B cell (primary cell): Measurements from ENCODE around the gene SEZ6L2. TPM values are rescaled to one million over a fixed set of nuclear protein-coding genes. Genes with fewer than 3 reads are reported as not detected.
"Not testable (repeated sequence)": the region's sequence is repeated elsewhere in the genome, so short reads cannot be mapped to it uniquely, and the experiment has no call there.

ENCODE experiments used
- ATAC-seq: fragments of 200-7000 bp; cut with Tn5 transposase; one replicate; pipeline ENCODE4 v1.10.0; 2021; ENCODE audit warnings: low read depth, mild to moderate bottlenecking, moderate number of reproducible peaks, moderate library complexity
- CTCF ChIA-PET: fragments of 350-600 bp; sonication (Branson Sonifier 250); formaldehyde crosslinking; loops from one replicate; lab custom pipeline; 2021; ENCODE audit warnings: antibody characterized with exemption, inconsistent platforms; lab: Charles Lee
- POLR2A ChIA-PET: fragments of 350-600 bp; sonication (Branson Sonifier 250); formaldehyde crosslinking; loops from one replicate; lab custom pipeline; 2021; ENCODE audit warnings: antibody characterized with exemption; lab: Charles Lee
- DNase-seq: peaks from one replicate; pipeline ENCODE4 v3.0.0; 2013
- H2AFZ ChIP-seq: 2 replicates; pipeline ENCODE4 v1.6.1; 2012; ENCODE audit warnings: mild to moderate bottlenecking, low read depth, low read length; ENCODE audit not compliant: insufficient read depth, poor library complexity, severe bottlenecking
- H3K27ac ChIP-seq, 2 donors: 1 replicate in 1 of 2; 2 replicates in 1 of 2; pipeline ENCODE4 v1.5.1; 2012 to 2013; ENCODE audit warnings: low read length in 2 of 2, mild to moderate bottlenecking in 2 of 2, moderate library complexity in 1 of 2
- H3K27me3 ChIP-seq, 4 experiments: fragments of 200-600 bp in 1 of 4; sonication (generic) in 1 of 4; replicated peaks in 1 of 4; 1 replicate in 2 of 4; 2 replicates in 2 of 4; pipeline versions ENCODE4 v1.6.1 to v1.7.0; 2013 to 2016; ENCODE audit warnings: low read length in 3 of 4, mild to moderate bottlenecking in 2 of 4, mixed read lengths in 1 of 4, moderate library complexity in 1 of 4; ENCODE audit not compliant: insufficient read depth in 4 of 4, control insufficient read depth in 3 of 4; ENCODE audit errors: control extremely low read depth in 1 of 4
- H3K36me3 ChIP-seq, 2 experiments: replicated peaks in 1 of 2; 1 replicate in 1 of 2; 2 replicates in 1 of 2; pipeline versions ENCODE4 v1.6.1 to v1.7.1; 2013; ENCODE audit warnings: low read length in 1 of 2; ENCODE audit not compliant: insufficient read depth in 2 of 2, control insufficient read depth in 1 of 2; ENCODE audit errors: control extremely low read depth in 1 of 2, extremely low read depth in 1 of 2
- H3K4me1 ChIP-seq, 2 donors: fragments of 200-600 bp in 1 of 2; sonication (generic) in 1 of 2; 1 replicate in 1 of 2; 2 replicates in 1 of 2; pipeline versions ENCODE4 v1.5.1 to v1.6.1; 2013 to 2017; ENCODE audit warnings: low read length in 2 of 2; ENCODE audit not compliant: control insufficient read depth in 2 of 2, insufficient read depth in 2 of 2
- H3K4me2 ChIP-seq: replicated peaks from 2 replicates; pipeline ENCODE3; 2012; ENCODE audit warnings: mild to moderate bottlenecking, low read depth, low read length; ENCODE audit not compliant: poor library complexity, severe bottlenecking
- H3K4me3 ChIP-seq, 5 experiments: fragments of 200-600 bp in 1 of 5; sonication (generic) in 1 of 5; 1 replicate in 3 of 5; 2 replicates in 2 of 5; pipeline versions ENCODE4 v1.5.1 to v1.7.0; 2011 to 2016; ENCODE audit warnings: low read length in 4 of 5, mild to moderate bottlenecking in 4 of 5, low read depth in 2 of 5, control low read depth in 1 of 5, moderate library complexity in 1 of 5; ENCODE audit not compliant: insufficient read depth in 1 of 5; ENCODE audit errors: control extremely low read depth in 1 of 5, extremely low read depth in 1 of 5
- H3K79me2 ChIP-seq: fragments of 200-600 bp; sonication (generic); one replicate; pipeline ENCODE4 v1.6.0; 2016; ENCODE audit warnings: low read length; ENCODE audit not compliant: control insufficient read depth, insufficient read depth
- H3K9ac ChIP-seq: fragments of 200-600 bp; sonication (generic); 2 replicates; pipeline ENCODE4 v1.6.1; 2017; ENCODE audit warnings: mild to moderate bottlenecking, low read length, moderate library complexity
- H3K9me3 ChIP-seq, 3 donors: one replicate each; pipeline versions ENCODE4 v1.6.1 to v1.7.1; 2013; ENCODE audit warnings: low read length in 2 of 3; ENCODE audit not compliant: control insufficient read depth in 2 of 3, insufficient read depth in 1 of 3; ENCODE audit errors: control extremely low read depth in 1 of 3
- H4K20me1 ChIP-seq: 2 replicates; pipeline ENCODE4 v1.6.0; 2012; ENCODE audit warnings: mild to moderate bottlenecking, low read length; ENCODE audit not compliant: insufficient read depth, control insufficient read depth, poor library complexity, severe bottlenecking
- H3K27ac Mint-ChIP-seq: one replicate; pipeline ENCODE4 v1.8.0; 2021; ENCODE audit warnings: mixed read lengths
- H3K27me3 Mint-ChIP-seq: one replicate; pipeline ENCODE4 v1.8.0; 2021; ENCODE audit warnings: mixed read lengths
- H3K4me1 Mint-ChIP-seq: one replicate; pipeline ENCODE4 v1.8.0; 2021; ENCODE audit warnings: mixed read lengths
- H3K4me3 Mint-ChIP-seq: one replicate; pipeline ENCODE4 v1.8.0; 2021; ENCODE audit warnings: mixed read lengths
- H3K9me3 Mint-ChIP-seq: one replicate; pipeline ENCODE4 v1.8.0; 2022; ENCODE audit warnings: mixed read lengths; ENCODE audit not compliant: insufficient read depth
- CTCF ChIP-seq: fragments of 200-600 bp; IDR thresholded peaks from one replicate; pipeline ENCODE4 v1.8.0; 2022; ENCODE audit warnings: antibody characterized with exemption, mild to moderate bottlenecking
- EZH2 ChIP-seq: IDR thresholded peaks from 2 replicates; pipeline ENCODE4 v1.6.1; 2012; ENCODE audit warnings: borderline replicate concordance, low read depth, mild to moderate bottlenecking, moderate library complexity, low read length; ENCODE audit not compliant: insufficient read depth, poor library complexity, severe bottlenecking
- WGBS: methylation state at CpG from one replicate; pipeline ENCODE4 v1.1.5; 2013; ENCODE audit warnings: missing lambda C conversion rate; ENCODE audit not compliant: insufficient coverage; 5-methylcytosine and 5-hydroxymethylcytosine counted together
- intact Hi-C: fragments of 100-400 bp; cut with micrococcal nuclease; formaldehyde crosslinking; loops from one replicate; pipeline ENCODE4 v1.10.0; 2022
- polyA plus RNA-seq: library from polyadenylated mRNA; depleted of rRNA; stranded (reverse); fragments of >200 nt; gene quantifications from 2 replicates; pipeline ENCODE4 v1.2.3, GENCODE V29; 2012
- total RNA-seq, 2 donors: library from RNA; stranded (reverse); fragments of 120-200 nt in 1 of 2; gene quantifications; 1 replicate in 1 of 2; 2 replicates in 1 of 2; pipeline versions ENCODE4 v1.2.3 to v1.2.4, GENCODE V29; 2013 to 2022

The SEZ6L2 gene
- total and polyA plus RNA-seq, 2 donors (not counting 1 experiment from before 2014, with no cell fraction given): 0.10 TPM; not detected in 1

- no peaks in the 10 kb centered on the region for H3K79me2 ChIP-seq
- ChIA-PET POLR2A (interaction anchor here (0.6 kb wide), 1 partner anchor 16 kb away, joined by 4 read pairs; no protein-coding TSS in a partner anchor), CTCF (no interaction called here)
- WGBS: 89% methylated on average over 15 of the region's 16 CpGs
- H3K27me3 ChIP-seq: peaks cover 0 to 20% (median 5%) of the 10 kb centered on the region in 4 experiments
- TF ChIP-seq CTCF (no peak), EZH2 (no peak)
- no peak overlapping the region for H3K4me3 Mint-ChIP-seq
- ATAC-seq: no peak
- no peak overlapping the region for H3K27ac ChIP-seq
- H2AFZ ChIP-seq: no peak overlapping the region
- H3K4me2 ChIP-seq: no peak overlapping the region
- no peak overlapping the region for H3K27ac Mint-ChIP-seq
- H3K9me3 ChIP-seq: peaks cover 0 to 4% (median 0%) of the 10 kb centered on the region in 3 donors
- peaks cover 8% of the 10 kb centered on the region for H3K4me1 Mint-ChIP-seq
- H3K4me3 ChIP-seq: no peak overlapping the region
- H3K27me3 Mint-ChIP-seq: peaks cover 9% of the 10 kb centered on the region
- DNase-seq: no peak
- H3K9me3 Mint-ChIP-seq: no peaks in the 10 kb centered on the region
- peaks cover 9 to 10% of the 10 kb centered on the region in 2 donors for H3K4me1 ChIP-seq
- H4K20me1 ChIP-seq: no peaks in the 10 kb centered on the region
- intact Hi-C loops: no loop called here
- H3K36me3 ChIP-seq: no peaks in the 10 kb centered on the region
- no peak overlapping the region for H3K9ac ChIP-seq
These were observed 27.4 kb downstream of the SEZ6L2 start for GRCh38 chr16:29871822-29872546.

DNA sequence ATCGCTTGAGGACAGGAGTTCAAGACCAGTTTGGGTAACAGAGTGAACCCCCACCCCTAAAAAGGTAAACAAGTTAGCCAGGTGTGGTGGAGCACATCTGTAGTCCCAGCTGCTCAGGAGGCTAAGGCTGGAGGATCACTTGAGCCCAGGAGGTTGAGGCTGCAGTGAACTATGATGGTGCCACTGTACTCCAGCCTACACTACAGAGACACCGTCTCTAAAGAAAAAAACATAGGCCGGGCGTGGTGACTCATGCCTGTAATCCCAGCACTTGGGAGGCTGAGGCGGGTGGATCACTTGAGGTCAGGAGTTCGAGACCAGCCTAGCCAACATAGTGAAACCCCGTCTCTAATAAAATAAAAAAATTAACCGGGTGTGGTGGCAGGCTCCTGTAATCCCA, 30.3 kb downstream of the SEZ6L2 start:
- H2AFZ ChIP-seq, H3K4me3 ChIP-seq, H3K4me2 ChIP-seq, H3K4me1 Mint-ChIP-seq, H3K4me3 Mint-ChIP-seq, H3K27ac Mint-ChIP-seq, H3K9me3 Mint-ChIP-seq, H3K79me2 ChIP-seq, DNase-seq, H3K27ac ChIP-seq, H3K36me3 ChIP-seq, H3K4me1 ChIP-seq, H3K27me3 ChIP-seq, H3K27me3 Mint-ChIP-seq, H3K9me3 ChIP-seq, POLR2A ChIA-PET, H4K20me1 ChIP-seq, ATAC-seq, CTCF ChIA-PET, H3K9ac ChIP-seq: not testable (repeated sequence)
- WGBS: 67% methylated on average over 1 of the region's 8 CpGs
- intact Hi-C loops: loop anchor here (10.0 kb wide), 1 partner anchor 526 kb away; the partner anchor contains the start of gene ZNF48
